GM18502 (cell line): ENCODE results near the gene LAPTM4A.
"Not testable (repeated sequence)": the region's sequence is repeated elsewhere in the genome, so short reads cannot be mapped to it uniquely, and the experiment has no call there.

Source experiments
- ATAC-seq: cut with Tn5 transposase; IDR thresholded peaks from one replicate; pipeline ENCODE4 v1.9.1; 2021; ENCODE audit warnings: mild to moderate bottlenecking; ENCODE audit not compliant: unreplicated experiment, poor library complexity

LAPTM4A gene

DNA sequence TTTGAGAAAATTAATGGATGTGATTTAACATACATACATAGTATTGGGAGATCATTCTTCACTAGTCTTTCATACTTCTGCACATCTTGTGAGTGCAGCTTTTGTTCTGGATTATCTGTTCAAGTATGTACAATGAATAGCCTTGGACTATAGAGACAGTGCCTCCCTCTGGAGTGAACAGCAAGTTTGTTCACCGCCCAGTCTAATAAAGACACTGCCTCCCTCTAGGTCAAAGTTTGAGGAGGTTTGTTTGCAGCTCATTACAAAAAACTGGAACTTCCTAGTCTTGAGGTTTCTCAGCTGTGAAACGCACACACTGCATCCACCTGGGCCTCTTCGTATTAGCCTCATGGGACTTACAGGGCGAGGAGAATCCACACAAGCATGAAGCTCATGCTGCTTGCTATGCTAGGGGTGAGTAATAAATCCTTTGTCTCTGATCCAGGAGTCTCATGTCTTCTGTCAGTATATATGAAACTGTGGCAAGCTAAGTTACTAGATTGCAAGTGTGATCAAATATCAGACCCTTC lies 26.0 kb upstream of the LAPTM4A start:
- ATAC-seq = no peak

DNA sequence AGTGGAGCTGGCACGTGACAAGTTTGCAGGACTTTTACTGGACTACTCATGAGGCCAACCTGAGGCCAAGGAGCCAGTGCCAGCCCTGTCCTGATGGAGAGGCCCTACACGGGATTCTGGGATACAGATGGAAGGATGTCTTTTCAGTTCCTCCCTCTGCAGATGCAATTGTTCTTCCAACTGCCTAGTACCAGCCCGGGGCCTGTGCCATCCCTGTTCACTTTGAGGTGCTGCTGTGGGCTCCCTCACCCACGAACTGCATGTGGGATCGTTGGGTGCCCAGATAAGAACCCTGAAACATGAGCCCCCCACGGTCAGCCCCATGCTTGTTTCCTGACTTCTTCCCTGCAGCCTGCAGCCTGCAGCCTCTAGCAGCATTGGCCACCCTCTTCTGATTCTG lies 25.3 kb upstream of the LAPTM4A start:
- no peak for ATAC-seq

DNA sequence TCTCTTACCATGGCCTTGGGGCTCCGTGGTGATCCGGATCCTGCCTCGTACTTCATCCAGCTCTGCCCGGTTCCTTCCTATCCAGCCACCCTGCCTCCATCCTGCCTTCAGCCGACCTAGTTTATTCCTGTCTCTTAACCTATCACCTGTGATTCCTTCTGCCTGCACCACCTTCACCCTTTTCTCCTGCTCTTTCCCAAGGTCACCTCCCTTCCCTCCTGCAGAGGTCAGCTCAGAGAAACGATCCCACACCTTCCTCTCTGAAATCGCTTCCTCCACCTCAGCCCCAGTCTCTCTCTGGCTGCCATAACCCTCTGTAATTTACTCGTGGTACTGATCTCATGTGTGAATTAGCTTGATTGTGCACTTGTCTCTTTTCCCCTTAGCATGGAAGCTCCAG lies 23.5 kb upstream of the LAPTM4A start:
- no peak for ATAC-seq

DNA sequence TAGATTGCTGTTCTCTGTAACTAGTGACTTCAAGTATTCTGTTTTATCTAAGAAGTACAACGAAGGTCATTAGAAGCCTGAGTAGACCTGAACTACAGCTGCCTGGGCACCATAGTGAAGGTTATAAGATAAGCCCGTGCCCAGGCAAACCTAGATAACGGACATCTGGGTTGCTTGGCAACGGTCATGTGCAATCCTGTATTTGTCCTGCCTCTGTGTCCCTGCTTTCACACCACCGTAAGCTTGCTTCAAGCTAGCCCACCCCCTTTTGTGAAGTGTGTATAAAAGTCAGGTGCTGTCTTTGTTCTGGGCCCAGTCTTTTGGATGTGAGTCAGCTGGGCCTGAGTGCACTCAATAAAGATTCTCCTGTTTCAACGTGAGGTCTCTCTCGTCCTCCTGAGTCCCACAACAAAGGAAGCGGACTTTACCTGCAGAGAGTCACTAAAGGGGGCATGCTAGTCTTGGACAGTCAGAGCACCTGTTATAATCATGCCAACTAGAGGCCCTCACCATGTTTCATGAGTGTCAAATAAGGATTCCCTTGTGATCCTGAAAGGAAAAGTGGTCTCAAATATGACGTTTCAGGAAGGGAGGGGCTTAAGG lies 22.7 kb upstream of the LAPTM4A start:
- not testable (repeated sequence) for ATAC-seq

DNA sequence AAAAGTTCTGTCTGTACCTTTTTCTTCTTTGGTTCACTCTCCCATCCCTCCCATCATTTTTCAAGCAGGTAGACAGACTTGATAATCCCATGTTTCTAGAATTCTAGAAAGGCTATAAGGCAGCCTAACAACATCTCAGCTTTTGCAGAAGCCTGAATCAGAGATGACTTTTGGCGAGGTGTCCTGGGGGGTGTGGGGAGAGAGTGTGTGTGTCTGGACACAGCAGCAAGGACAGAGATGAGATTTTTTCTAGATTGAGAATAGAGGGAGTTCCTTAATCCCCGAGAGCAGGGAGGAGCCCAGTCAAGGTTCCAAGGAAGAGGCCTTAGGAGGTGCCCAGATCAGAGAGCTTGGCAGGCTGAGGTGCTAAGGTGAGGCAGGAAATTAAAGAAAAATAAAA lies 22.0 kb upstream of the LAPTM4A start:
- ATAC-seq = no peak

DNA sequence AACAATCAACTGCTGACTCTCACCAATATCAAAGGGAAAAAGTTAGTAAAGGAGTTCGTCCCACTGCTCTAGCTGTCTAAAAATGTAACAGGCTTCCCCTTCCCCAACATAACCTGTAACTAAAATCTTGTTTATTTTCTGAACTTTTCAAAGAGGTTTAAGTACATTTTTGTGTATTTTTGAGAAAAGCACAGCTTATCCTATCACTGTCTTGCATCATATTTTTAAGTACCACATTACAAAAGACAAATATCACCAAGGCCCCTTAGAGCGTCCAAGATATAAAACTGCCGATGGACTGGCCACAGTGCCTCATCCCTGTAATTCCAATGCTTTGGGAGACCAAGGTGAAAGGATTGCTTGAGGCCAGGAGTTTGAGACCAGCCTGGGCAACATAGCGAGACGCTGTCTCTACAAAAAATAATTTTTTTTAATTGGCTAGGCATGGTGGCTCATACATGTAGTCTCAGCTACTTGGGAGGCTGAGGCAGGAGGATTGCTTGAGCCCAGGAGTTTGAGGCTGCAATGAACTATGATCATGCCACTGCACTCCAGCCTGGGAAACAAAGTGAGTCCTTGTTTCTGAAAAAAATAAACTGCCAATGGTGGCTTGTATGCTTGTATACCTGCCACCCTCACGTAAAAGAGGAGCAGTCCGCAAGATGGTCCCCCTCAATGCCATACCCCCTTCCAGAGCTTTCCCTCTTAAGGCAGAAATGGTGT lies 21.2 kb upstream of the LAPTM4A start:
- ATAC-seq = no peak

DNA sequence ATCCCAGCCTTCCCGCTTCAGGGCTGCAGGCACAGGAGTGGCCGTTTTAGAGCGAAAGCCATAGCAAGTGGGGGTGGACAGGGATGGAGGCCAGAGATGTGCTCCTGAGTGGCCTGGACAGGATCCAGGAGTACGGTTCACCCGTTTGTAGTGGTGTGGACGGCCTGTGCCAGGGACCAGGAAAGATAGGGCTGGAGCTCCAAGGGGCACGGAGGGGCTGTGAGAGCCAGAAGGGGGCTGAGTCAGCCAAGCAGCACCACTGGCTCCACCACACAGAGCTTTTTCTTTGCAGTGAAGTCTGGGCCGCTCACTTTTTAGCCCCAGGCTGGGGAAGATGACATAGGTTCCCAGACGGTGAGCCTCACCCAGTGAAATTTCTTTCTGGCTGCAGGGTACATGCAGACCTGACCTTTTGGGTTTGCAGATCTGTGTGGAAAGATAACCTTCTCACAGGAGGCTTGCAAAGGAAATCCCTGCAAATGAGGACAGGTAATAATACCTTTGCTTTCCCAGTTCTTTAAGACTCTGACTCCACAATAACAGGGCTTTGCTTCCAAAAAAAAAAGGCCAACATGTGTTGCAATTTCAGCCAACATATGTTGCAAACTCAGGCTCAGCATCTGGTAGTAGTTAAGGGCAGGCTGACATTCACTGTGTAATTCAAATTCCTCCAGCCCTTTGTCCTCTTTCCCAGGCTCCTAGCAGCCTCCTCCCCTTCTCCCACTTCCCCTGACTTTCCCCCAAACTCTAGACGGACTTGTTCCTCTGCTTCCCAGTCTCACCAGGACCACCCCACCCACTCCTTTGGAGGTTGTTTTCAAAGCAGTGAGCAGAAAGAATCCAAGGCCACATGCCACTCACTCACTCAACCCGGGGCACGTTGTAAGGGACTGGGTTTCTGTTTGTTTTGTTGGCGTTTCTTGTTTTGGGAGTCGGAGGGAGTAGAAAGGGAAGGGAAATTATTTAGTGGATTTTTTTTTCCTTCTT lies 20.3 kb upstream of the LAPTM4A start:
- ATAC-seq = no peak

DNA sequence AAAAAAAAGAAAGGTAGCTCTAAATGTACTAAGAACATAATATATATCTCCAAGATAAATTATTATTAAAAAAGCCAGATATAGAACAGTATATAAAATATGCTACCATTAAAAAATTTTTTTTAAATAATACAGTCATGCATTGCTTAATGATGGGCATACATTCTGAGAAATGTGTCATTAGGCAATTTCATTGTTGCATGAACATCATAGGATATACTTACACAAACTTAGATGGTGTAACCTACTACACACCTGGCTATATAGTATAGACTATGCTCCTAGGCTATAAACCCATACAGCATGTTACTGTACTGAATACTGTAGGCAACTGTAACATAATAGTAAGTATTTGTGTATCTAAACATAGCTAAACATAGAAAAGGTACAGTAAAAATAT lies 18.3 kb upstream of the LAPTM4A start:
- ATAC-seq = no peak

DNA sequence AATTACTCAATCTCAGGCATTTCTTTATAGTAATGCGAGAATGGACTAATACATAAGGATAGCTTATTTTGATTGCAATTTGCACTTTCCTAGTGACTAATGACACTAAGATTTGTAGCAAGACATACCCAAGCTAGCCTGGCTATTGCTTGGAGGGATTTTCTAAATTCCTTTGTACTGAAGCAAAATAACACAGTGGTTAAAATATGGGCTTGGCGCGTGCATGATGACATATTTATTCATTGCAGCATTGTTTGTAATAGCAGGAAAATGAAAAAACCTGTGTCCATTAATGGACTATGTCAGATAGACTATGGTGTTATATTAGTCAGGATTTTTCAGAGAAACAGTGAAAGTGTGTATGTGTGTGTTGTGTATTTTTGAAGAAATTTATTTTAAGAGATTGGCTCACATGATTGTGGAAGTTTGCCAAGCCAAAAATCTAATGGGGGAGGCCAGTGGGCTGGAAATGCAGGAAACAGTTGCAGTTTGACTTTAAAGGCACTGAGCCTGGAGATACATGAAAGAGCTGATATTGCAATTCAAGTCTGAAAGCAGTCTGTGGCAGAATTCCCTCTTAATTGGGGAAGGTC lies 16.7 kb upstream of the LAPTM4A start:
- no peak for ATAC-seq

DNA sequence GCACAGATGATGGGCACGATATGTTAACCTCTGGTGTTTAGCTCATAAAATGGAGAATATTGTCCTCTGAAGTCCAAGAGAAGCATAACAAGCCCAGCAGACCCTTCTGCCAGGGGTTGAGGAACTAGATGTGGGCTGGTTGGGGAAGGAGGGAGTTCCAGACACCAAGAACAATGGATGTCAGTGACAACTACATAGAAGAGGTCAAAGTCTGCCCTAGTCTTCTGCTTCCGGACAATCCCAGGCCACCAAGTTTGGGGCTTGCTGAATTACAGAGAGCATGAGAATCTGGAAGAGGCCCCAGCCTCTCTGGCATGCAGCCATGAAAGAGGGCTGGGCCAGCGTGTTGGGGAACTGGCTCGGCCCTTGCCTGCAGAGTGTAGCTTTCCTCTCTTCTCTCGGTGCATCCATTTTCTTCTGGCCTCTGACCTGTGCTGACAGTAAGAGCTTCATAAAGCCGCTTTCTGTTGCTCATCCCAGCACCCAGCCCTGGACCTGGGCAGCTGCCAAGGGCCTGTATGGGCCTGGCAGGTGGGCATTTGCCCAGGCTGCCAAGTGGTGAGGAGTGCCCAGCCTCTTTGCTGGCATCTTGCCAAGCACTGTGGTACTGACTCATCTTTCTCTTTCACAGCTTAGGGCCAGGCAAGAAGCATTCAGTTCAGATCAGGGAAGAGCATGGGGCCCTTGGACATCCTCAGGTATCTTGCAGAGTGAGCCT lies 14.6 kb upstream of the LAPTM4A start:
- ATAC-seq = no peak

DNA sequence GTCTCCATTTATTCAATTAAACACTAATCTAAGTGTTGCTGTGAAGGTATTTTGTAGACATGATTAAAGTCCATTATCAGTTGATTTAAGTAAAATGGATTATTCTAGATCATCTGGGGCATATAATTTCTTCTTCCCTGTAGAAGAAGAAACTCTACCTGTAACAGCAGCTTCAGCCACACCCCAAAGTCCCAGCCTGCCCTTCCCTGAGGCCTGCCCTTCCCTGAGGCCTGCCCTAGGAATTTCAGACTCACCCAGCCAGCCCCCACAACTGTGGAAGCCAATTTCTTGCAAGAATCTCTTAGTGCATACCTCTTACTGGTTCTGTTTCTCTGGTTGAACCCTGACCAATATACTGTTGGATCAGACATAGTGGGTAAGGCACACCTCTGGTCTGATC lies 13.4 kb upstream of the LAPTM4A start:
- no peak for ATAC-seq

DNA sequence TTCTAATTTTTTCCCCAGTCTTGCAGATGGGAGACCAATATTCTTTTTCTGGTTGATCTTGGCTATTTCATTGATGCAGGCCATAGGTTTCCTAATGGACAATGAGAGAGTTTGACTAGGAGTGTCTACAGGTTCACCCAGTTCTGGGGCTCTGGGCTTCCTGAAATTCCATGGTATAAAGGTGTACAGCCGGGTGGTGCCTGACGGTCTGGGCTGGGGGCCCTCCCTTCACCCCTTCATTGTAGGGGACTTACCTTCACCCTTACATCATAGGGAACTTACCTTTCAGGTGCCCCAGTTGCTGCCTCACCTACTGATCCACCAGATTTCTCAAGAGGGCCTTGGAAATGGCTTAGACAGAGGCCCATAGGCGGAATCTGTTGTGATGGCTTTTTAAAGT lies 13.0 kb upstream of the LAPTM4A start:
- no peak for ATAC-seq

DNA sequence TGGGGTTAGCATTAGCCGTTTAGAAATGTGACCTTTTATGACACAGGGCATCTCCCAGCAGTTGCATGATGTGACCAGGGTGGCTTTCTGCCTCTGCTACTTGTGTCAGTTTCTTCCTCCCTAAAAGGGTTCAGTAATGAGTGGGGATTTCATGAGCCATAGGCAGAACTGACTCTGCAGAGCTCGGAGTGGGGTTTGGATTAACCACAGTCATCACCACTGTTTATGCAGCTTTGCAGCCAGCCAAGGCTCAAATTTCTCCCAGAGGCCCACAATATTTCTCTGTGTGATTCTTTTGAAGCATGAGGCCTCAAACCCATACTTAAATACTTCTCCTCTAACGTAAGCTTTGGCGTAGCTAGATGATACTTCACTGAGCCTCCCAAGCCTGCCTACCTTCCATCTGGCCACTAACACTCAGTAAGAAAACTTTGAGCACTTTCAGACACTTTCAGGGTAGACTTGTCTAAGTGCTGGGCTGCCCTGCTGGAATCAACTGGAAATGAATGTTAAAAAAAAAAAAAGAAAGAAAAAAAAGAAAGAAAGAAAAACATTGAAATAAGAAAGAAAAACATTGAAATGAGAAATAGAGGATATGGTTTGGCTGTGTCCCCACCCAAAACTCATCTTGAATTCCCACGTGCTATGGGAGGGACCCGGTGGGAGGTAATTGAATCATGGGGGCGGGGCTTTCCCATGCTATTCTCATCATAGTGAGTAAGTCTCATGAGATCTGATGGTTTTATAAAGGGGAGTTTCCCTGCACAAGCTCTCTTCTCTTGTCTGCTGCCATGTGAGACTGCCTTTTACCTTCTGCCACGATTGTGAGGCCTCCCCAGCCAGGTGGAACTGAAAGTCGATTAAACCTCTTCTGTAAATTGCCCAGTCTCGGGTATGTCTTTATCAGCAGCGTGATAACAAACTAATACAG lies 11.5 kb upstream of the LAPTM4A start:
- ATAC-seq = no peak

DNA sequence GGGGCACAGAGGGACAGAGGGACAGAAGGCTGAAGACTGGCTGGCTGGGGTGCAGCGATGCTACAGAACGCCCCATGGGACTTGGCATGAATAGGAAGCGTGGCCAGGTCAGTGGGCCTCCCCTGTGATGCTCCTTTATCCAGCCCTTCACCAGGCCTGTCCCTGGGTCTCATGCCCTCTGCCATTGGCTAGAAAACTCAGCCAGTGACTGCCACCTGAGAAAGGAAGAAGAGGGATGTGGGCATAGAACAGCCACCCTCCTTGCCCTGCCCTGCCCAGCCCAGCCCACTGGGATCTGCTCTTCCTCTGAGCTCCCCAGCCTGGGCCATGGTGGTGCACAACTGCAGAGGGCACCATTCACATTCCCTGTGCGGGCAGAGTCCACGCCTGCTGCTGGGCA lies 10.5 kb upstream of the LAPTM4A start:
- ATAC-seq = no peak

DNA sequence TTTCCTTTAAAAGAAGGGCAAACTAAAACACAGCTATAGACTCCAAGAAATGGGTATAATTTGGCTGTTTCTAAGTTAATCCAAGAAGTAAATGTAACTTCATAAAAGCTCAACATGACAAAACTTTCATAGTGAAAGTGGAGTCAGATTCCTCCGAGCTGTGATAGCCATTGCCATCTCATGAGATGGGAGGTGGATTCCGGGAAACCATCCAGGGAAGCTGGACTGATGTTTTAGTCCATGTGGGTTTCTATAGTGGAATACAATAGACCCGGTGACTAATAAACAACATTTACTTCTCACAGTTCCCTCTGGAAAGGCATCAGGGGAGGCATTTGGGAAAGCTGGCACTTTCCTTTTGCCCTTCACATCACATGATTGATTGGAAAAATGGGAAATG lies 10.0 kb upstream of the LAPTM4A start:
- ATAC-seq = no peak

DNA sequence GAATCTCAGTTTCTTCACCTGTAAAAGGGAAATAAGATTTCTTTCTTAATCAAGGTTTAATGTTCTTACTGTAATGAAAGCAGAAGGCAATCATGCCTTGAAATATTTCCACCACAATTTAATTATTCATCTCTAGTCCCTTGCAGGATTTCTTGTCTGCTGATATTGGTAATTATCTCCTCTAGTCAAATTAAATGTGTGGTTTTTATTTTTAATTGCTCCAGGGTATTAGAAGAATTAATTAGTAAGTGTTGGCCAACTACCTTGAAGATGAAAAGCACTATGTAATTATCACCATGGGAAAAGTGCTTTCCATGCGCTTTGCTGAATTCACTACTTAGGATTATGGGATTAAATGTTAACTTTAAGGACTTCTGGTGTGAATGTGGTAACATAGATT lies 8.7 kb upstream of the LAPTM4A start:
- no peak for ATAC-seq

DNA sequence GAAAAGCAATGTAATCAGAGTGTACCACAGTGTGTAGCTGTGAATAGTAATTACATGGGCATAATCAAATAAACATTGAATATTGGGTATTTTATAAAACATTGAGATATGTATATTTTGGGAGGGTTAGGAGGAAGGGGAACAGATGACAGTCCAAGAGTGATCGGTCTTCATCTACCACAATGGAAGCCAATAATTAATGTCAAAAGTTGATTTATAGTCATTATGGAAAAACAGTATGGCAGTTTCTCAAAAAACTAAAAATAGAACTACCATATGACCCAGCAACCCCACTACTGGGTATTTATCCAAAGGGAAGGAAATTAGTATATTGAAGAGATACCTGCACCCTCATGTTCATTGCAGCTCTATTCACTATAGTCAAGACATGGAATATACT lies 5.8 kb upstream of the LAPTM4A start:
- ATAC-seq = no peak

DNA sequence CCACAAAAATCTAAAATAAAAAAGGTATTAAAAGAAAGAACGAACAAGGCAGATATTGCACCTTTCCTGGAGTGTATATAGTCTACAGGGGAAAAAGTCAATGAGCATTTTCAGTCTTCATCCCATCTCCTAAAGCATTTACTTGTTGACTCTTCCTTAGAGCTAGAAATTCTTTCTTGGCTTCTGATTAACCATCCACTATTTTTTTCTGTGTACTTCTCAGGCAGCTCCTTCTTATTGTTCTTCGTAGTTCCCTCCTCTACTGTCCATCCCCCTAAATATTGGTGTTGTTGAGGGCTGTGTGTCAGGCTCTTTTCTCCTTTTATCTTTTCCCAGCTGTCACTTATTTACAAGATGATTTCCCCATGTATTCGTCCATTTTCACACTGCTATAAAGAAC lies 3.5 kb upstream of the LAPTM4A start:
- ATAC-seq = no peak

DNA sequence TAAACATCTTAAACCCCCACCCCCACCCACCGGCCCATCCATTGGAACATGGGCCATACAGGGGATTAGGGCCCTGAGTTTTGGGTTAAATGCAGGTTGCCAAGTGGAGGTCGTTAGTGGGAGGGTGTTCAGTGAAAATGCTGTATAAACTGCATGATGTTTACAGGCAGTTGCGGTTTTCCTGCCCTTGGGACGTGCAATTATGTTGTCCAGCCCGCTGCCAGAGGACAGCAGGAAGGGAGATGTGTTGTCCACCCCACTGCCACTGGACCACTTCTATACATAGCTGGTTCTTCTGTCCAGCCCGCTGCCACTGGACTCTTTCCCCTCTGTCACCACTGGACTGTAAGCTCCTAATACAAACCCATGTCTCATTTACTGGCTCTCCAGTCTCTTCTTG lies 2.7 kb upstream of the LAPTM4A start:
- no peak for ATAC-seq
